Neuron (in vitro differentiated cells): ENCODE measurements around the gene MYO15B.
"Not testable (repeated sequence)": the region's sequence is repeated elsewhere in the genome, so short reads cannot be mapped to it uniquely, and the experiment has no call there.

Experiments
- H2AFZ ChIP-seq: one replicate; pipeline ENCODE4 v1.6.1; 2013; ENCODE audit warnings: low read depth, mild to moderate bottlenecking, inconsistent platforms, low read length, moderate library complexity
- H3K27me3 ChIP-seq: one replicate; pipeline ENCODE4 v1.6.1; 2013; ENCODE audit warnings: low read length; ENCODE audit not compliant: insufficient read depth
- H3K36me3 ChIP-seq: one replicate; pipeline ENCODE4 v1.6.1; 2013; ENCODE audit warnings: low read length; ENCODE audit not compliant: insufficient read depth
- H3K4me1 ChIP-seq: one replicate; pipeline ENCODE4 v1.6.1; 2013; ENCODE audit warnings: low read length; ENCODE audit not compliant: insufficient read depth
- H3K4me3 ChIP-seq: 2 replicates; pipeline ENCODE4 v1.5.1; 2013; ENCODE audit warnings: mild to moderate bottlenecking, low read length, moderate library complexity
- H3K9me3 ChIP-seq: one replicate; pipeline ENCODE4 v1.6.1; 2013; ENCODE audit warnings: low read length

The MYO15B gene

DNA sequence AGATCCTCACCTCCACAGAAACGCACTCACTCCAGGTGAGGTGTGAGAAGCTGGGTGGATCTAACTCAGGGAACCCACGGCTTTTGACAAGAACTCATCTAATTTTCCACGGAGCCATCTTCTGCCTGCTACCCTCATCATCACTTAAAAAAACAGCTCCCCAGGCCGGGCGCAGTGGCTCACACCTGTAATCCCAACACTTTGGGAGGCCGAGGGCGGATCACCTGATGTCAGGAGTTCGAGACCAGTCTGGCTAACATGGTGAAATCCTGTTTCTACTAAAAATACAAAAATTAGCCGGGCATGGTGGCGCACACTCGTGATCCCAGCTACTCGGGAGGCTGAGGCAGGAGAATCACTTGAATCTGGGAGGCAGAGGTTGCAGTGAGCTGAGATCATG, 50.4 kb downstream of the MYO15B start:
- H3K9me3 ChIP-seq, H3K36me3 ChIP-seq, H2AFZ ChIP-seq, H3K4me3 ChIP-seq, H3K27me3 ChIP-seq: not testable (repeated sequence)
- H3K4me1 ChIP-seq, result peaks cover 24% of the 10 kb centered on the region

DNA sequence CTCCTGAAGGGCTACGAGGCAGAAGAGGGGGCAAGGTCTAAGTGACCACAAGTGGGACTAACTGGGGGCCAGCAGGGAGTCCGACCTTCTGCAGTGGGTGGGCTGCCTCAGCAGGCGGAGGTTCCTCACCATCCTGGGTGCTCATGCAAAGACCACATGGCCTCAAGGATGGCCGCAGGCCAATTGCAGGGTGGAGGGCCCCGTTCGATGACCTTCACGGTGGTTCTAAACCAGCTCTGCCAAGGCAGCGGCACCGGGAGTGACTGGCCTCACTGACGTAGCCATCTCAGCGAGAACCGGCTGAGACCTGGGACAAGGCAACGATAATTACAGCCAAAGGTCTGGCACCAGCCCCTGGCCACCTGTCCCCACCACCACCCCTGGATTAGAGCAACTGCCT, 51.3 kb downstream of the MYO15B start:
- H3K27me3 ChIP-seq, result no peaks in the 10 kb centered on the region
- H3K9me3 ChIP-seq, result no peaks in the 10 kb centered on the region
- peaks cover 2% of the 10 kb centered on the region for H3K36me3 ChIP-seq
- H2AFZ ChIP-seq, result no peak overlapping the region
- H3K4me1 ChIP-seq, result peaks cover 16% of the 10 kb centered on the region
- H3K4me3 ChIP-seq, result no peak overlapping the region

DNA sequence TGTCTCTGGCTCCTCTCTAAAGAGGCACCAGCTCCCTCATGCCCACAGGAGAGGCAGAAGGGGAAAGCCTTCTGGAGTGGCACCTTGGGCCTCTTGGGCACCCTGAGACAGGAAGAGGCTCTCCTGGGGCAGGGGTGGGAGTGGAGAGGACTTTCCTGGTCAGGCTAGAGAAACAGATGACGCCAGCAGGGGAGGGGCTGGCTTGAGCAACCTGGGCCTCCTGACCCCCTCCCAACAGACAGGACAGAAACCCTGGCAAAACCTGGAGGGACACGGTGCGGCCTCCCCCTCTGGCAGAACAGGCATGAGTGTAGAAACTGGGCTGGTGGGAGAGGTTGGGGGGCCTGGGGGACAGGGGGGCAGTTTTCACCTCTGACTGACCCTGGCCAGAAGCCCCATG, 51.7 kb downstream of the MYO15B start:
- H2AFZ ChIP-seq, result no peak overlapping the region
- H3K9me3 ChIP-seq, result no peaks in the 10 kb centered on the region
- peaks cover 2% of the 10 kb centered on the region for H3K36me3 ChIP-seq
- peaks cover 12% of the 10 kb centered on the region for H3K4me1 ChIP-seq
- H3K27me3 ChIP-seq, result no peaks in the 10 kb centered on the region
- H3K4me3 ChIP-seq, result no peak overlapping the region

DNA sequence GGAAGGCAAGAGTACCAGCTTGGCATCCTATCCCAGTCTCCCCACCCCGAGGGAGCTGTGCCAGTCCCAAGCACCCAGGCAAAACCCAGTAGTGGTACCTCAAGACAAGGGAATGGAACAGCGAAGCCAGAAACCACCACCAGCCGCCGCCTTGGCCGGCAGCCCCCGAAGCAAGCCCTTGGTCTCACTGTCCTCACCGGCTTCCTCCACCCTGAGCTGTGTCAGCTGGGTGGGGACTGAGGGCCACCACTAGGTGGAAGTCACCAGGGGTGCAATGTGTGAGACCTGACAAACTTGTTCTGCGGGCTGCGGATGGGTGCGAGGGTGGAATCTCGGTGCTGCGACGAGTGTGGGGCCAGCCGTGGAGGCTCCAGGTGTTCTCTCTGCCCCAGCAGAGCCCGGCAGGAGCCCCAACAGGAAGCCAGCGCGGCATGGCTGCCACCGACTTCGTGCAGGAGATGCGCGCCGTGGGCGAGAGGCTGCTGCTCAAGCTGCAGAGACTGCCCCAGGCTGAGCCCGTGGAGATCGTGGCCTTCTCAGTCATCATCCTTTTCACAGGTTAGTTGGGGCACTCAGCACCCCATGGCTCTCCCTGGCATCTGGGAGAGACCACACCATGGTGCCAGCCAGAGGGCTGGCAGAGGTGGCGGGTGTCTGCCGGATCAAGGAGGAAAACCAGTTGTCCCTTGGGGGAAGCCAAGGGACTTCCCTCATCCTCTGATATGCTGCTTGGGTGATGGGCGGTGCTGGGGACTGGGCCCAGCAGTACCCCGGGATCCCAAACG, 52.4 kb downstream of the MYO15B start:
- H2AFZ ChIP-seq, result no peak overlapping the region
- no peak overlapping the region for H3K4me3 ChIP-seq
- no peaks in the 10 kb centered on the region for H3K9me3 ChIP-seq
- H3K27me3 ChIP-seq, result no peaks in the 10 kb centered on the region
- peaks cover 2% of the 10 kb centered on the region for H3K36me3 ChIP-seq
- peaks cover 5% of the 10 kb centered on the region for H3K4me1 ChIP-seq

DNA sequence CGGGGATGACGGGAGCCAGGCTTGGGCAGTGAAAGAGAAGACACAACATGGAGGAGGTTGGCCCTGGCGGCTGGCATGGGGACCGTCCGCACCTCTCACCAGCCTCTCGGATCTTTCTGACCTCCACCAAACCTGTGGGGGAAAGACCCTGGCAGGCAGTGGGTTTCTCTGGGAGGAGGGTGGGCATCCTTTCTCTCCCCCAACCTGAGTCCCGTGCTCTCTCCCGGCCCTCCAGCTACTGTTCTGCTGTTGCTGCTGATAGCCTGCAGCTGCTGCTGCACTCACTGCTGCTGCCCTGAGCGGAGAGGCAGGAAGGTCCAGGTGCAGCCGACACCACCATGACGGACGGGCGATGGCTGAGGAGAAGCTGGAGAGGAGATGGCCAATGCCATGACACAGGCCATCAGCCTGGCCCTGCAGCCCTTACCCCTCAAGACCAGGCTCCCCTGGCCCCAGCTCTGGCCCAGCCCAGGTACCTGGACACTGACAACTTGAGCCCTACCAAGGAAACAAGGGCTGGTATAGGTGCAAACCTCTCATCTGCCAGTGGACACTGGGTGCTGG, 53.0 kb downstream of the MYO15B start:
- Histone ChIP-seq H3K27me3 (no peaks in the 10 kb centered on the region), H3K4me3 (no peak overlapping the region), H3K9me3 (no peaks in the 10 kb centered on the region), H2AFZ (no peak overlapping the region), H3K36me3 (peaks cover 2% of the 10 kb centered on the region), H3K4me1 (no peaks in the 10 kb centered on the region)

DNA sequence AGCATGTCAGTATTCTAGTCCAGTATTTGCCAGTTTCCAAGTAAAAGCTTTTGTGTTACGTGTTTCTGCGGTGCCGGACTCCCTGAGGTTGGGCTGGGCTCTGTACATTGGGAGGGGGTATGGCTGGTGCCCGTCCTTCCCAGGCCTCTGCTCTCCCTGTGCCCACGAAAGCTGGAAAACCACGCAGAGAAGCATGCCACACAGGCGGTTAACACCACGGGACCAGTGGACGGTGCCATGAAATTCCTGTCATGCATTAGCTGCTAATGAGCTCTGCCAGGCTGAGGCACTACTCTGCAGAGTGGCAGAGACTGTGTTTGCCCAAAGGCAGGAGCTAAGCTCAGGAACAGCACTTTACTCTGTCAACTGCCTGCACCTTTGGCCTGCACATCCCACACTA, 53.7 kb downstream of the MYO15B start:
- Histone ChIP-seq H3K27me3 (no peaks in the 10 kb centered on the region), H3K36me3 (peaks cover 2% of the 10 kb centered on the region), H3K4me3 (no peak overlapping the region), H3K4me1 (no peaks in the 10 kb centered on the region), H3K9me3 (no peaks in the 10 kb centered on the region), H2AFZ (no peak overlapping the region)

DNA sequence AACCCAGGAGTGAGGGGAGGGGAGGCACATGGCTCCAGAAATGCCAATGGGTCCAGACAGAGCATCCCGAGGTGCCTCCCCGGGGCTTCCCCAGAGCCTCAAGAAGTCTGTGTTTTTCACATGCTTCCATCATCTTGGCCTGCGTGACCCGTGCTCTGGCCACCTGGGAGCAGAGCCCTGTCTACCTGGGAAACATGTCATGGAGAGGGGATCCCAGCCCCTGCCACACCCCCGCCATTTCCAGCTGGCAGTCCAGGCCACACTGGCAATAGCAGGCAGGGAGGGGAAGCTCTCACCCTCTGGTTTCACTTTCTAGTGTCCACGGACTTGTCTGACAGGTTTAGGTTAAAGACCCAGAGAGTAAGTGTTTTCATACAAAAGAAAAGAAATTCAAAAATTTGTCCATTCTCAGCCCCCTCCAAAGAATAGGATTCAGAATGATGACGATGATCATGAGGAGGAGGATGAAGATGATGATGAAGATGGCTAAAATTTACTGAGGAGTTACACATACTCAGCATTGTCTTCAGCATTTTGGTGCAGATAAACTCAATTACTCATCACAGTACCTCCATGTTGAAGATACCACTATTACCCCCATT, 54.7 kb downstream of the MYO15B start:
- no peaks in the 10 kb centered on the region for H3K9me3 ChIP-seq
- H3K36me3 ChIP-seq, result peaks cover 2% of the 10 kb centered on the region
- H3K4me1 ChIP-seq, result no peaks in the 10 kb centered on the region
- no peaks in the 10 kb centered on the region for H3K27me3 ChIP-seq
- H3K4me3 ChIP-seq, result no peak overlapping the region
- no peak overlapping the region for H2AFZ ChIP-seq

DNA sequence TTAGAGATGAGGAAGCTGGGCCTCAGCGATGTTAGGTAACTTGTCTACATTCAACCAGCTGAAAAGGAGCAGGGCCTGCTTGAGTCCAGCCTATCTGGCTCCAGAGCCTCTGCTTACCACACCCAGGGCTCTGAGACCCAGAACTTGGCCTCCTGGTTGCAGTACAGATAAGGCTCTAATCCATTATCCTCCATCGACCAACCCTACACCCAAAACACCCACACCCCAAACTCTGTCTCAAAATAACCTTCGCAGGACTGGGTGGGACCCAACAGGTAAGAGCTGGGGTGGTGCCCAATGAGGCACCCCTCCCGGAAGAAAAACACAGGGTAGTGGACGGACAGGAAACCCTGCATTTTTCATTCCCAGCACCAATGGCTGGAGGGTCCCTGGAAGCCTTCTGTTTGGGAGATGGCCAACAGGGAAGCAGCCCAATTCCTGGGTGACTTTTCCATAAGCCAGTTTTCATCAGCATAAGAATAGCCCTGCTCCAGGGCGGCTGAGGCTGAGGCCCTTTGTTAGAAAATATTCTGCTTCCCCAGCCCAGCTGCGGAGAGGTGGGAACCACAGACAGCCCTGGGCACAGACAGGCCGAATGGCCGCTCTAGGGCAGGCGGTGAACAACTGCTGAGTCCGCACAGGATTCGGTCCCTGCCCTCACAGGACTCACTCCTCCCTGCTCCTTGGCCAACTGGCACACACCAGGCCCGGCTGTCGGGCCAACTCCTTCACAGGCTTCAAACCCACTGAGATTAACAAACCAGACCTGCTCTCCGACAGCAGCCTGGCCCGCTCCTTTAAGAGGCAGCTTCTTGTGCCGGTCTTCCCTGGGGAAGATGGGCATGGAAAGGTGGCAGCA, 55.4 kb downstream of the MYO15B start:
- no peaks in the 10 kb centered on the region for H3K4me1 ChIP-seq
- no peaks in the 10 kb centered on the region for H3K27me3 ChIP-seq
- peaks cover 2% of the 10 kb centered on the region for H3K36me3 ChIP-seq
- H3K9me3 ChIP-seq, result no peaks in the 10 kb centered on the region
- no peak overlapping the region for H3K4me3 ChIP-seq
- H2AFZ ChIP-seq, result no peak overlapping the region

DNA sequence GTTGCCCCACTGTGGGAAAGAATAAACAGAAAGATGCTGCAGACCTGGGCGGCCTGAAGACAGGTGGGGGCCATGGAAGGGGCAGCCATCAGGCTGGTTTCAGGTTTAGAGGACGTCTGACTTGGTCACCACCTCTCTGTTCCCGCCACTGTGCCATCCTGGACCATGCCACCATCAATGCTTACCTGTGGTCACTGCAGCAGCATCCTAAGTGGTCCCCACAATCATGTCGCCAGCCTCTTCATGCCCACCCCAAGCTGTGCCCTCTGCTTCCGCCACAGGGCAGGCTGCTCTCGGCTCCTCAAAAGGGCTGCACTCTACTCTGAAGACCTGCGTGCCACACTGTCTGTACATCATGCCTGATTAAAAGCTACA, 56.0 kb downstream of the MYO15B start:
- H3K4me3 ChIP-seq, result no peak overlapping the region
- no peaks in the 10 kb centered on the region for H3K4me1 ChIP-seq
- H3K9me3 ChIP-seq, result no peaks in the 10 kb centered on the region
- peaks cover 3% of the 10 kb centered on the region for H3K36me3 ChIP-seq
- H3K27me3 ChIP-seq, result no peaks in the 10 kb centered on the region
- no peak overlapping the region for H2AFZ ChIP-seq

DNA sequence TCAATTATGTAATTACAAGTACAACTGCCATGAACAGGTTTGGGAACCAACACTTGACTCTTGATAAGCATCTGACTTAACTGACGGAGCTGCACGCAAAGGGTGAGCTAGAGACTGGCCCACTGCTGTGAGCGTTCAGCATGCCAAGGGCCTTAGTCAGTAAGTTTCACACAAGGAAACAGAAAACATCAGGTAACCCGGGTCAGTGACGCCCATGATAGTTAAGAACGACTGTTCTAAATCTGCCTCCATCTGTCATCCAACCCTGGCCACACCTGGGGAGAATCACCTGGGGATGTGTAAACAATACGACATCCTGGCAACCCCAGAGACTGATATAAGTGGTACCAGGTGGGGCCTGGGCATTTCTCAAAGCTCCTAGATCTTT, 57.9 kb downstream of the MYO15B start:
- Histone ChIP-seq H3K4me3 (no peak overlapping the region), H3K36me3 (peaks cover 17% of the 10 kb centered on the region), H3K9me3 (no peaks in the 10 kb centered on the region), H3K4me1 (no peaks in the 10 kb centered on the region), H2AFZ (no peak overlapping the region), H3K27me3 (no peaks in the 10 kb centered on the region)

DNA sequence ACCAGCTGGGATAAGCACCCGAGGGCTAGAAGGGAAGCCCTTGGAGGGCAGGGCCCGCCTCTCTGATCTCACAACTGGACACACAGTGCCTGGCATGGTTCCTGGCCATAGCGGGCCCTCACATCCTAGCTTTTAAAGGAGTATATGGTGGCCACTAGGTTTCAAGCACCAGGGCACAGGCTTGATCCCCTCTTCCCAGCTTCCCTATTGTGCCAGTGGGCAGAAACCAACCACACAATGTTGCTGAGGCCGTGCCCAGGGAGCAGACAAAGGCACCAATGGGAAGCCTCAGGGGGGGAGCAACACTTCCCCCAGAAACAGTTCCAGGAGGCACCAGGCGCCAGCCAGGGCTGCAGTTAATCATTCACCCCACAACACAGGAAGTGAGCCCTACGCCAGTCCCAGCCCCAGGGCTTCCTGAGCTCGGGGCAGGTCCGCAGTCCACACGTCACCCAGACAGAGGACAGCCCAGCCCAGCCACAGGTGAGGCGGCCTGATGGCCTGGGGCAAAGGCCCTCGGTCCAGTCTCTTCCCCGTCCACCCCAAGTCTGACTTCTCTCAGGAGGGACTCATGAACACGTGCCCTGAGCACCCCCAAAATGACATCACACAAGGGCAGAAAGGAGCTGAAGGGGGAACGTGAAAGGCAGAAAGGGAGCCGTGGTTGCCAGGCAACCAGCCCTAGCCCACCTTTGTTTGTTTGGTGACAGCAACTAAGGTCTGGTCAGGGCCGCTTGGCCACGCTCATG, 58.5 kb downstream of the MYO15B start:
- H2AFZ ChIP-seq, result no peak overlapping the region
- no peaks in the 10 kb centered on the region for H3K27me3 ChIP-seq
- peaks cover 22% of the 10 kb centered on the region for H3K36me3 ChIP-seq
- H3K4me3 ChIP-seq, result no peak overlapping the region
- no peaks in the 10 kb centered on the region for H3K9me3 ChIP-seq
- H3K4me1 ChIP-seq, result no peaks in the 10 kb centered on the region

DNA sequence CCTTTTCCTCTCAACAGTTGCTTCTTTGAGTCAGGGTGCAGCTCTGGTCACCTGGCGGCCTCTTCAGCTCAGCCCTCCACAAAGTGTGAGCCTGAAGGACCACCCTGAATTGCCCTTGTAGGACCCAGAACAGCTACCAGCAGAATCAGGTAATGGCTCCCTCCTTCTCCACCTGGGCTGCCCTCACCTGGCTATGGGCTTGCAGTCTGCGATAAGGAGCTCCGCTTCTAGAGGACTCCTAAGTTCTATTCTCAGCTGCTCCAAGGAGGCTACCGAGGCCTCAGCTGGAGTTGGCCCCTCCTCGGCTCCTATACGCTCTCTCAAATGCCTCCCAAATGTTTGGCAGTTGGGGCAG, 59.0 kb downstream of the MYO15B start:
- Histone ChIP-seq H3K36me3 (peaks cover 23% of the 10 kb centered on the region), H3K4me3 (no peak overlapping the region), H3K4me1 (no peaks in the 10 kb centered on the region)

More for the DNA sequence above, 59.0 kb downstream of the MYO15B start:
- Histone ChIP-seq H3K9me3 (no peaks in the 10 kb centered on the region), H2AFZ (no peak overlapping the region), H3K27me3 (no peaks in the 10 kb centered on the region)
